Dermis blood vessel endothelial cell (primary cell): Measurements from ENCODE around the gene ZDHHC11B. TPM values are rescaled to one million over a fixed set of nuclear protein-coding genes. Genes with fewer than 3 reads are reported as not detected.
"Not testable (repeated sequence)": the region's sequence is repeated elsewhere in the genome, so short reads cannot be mapped to it uniquely, and the experiment has no call there.

Experiments used
- DNase-seq: peaks from one replicate; pipeline ENCODE4 v3.0.0; 2010
- total RNA-seq: library from RNA; depleted of rRNA; stranded (reverse); fragments of >200 nt; gene quantifications from 2 replicates; pipeline ENCODE4 v1.2.3, GENCODE V29; 2014

The ZDHHC11B gene
- total RNA-seq, 1 donor from 2014 or later, result 0.17 TPM

GRCh38 chr5:783881-784427, 575 bp downstream of the ZDHHC11B start:
- not testable (repeated sequence) for DNase-seq

- not testable (repeated sequence) for DNase-seq
Measured at GRCh38 chr5:783049-783802, 1.3 kb downstream of the ZDHHC11B start.

GRCh38 chr5:782356-782755, 2.2 kb downstream of the ZDHHC11B start:
- not testable (repeated sequence) for DNase-seq

GRCh38 chr5:780571-780970, 4.0 kb downstream of the ZDHHC11B start:
- not testable (repeated sequence) for DNase-seq

GRCh38 chr5:778967-779366, 5.6 kb downstream of the ZDHHC11B start:
- DNase-seq, result not testable (repeated sequence)

- DNase-seq, result not testable (repeated sequence)
Measured at GRCh38 chr5:778421-778820, 6.1 kb downstream of the ZDHHC11B start.

GRCh38 chr5:777756-778161, 6.8 kb downstream of the ZDHHC11B start:
- no peak for DNase-seq

- DNase-seq, result no peak
Measured at GRCh38 chr5:776862-777711, 7.4 kb downstream of the ZDHHC11B start.

GRCh38 chr5:775961-776861, 8.3 kb downstream of the ZDHHC11B start:
- DNase-seq, result no peak

- not testable (repeated sequence) for DNase-seq
Measured at GRCh38 chr5:775595-775960, 9.0 kb downstream of the ZDHHC11B start.

- not testable (repeated sequence) for DNase-seq
Measured at GRCh38 chr5:774854-775505, 9.5 kb downstream of the ZDHHC11B start.

- DNase-seq, result not testable (repeated sequence)
Measured at GRCh38 chr5:774304-774703, 10.2 kb downstream of the ZDHHC11B start.

- no peak for DNase-seq
Measured at GRCh38 chr5:773517-774264, 10.8 kb downstream of the ZDHHC11B start.

- not testable (repeated sequence) for DNase-seq
Measured at GRCh38 chr5:772931-773330, 11.6 kb downstream of the ZDHHC11B start.

GRCh38 chr5:772547-772890, 12.0 kb downstream of the ZDHHC11B start:
- not testable (repeated sequence) for DNase-seq

GRCh38 chr5:771841-772546, 12.5 kb downstream of the ZDHHC11B start:
- DNase-seq, result not testable (repeated sequence)

GRCh38 chr5:771087-771781, 13.3 kb downstream of the ZDHHC11B start:
- not testable (repeated sequence) for DNase-seq

GRCh38 chr5:770585-770984, 13.9 kb downstream of the ZDHHC11B start:
- DNase-seq, result not testable (repeated sequence)

GRCh38 chr5:769485-770145, 14.9 kb downstream of the ZDHHC11B start:
- DNase-seq, result not testable (repeated sequence)
